Measurements from ENCODE around the gene MCM9. TPM values are rescaled to one million over a fixed set of nuclear protein-coding genes. Genes with fewer than 3 reads are reported as not detected.
A peak's percentile ranks its signal among the peaks of the same experiment; 100 is the strongest.
"Not testable (repeated sequence)": the region's sequence is repeated elsewhere in the genome, so short reads cannot be mapped to it uniquely, and the experiment has no call there.

The MCM9 gene
- total RNA-seq, 3 donors from 2014 or later (not counting 1 experiment from before 2014, with no cell fraction given) = 45.2 to 53.4 (median 52.5) TPM

DNA sequence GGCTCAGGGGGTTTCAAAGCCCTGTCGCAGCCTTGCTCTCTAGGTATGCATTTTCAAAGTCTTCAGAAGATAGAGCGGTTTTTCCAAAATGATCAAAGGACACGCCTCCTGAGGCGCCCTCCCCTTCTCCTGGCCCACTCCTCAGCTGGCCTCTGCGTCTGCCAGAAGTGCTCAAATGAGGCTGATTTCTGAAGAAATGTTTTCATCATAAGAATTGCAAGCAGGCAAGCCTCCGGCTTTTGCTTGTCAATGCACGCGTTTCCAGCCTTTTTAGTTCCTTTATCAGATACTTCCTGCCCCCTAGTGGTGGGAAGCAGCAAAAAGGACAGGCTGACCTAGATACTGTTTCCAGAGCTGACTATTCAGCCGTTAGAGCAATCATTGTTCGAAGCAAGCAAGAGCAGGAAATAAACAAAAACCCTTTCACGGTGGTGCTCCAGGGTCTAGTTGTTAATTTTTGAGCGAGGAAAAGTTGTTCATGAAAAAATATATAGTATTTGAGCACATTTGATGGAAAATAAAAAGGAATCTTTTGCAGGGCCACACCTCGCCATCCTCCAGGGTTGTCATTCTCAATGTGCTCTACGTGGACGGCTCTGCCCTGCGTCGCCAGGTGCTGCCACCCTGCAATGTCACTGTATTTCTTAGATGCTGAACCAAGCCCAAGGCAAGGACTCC is 134.4 kb downstream of the MCM9 start:
- Histone ChIP-seq H3K27ac (ENCODE audit: low read length) (no peak overlapping the region), H3K36me3 (ENCODE audit: control insufficient read depth, insufficient read depth, low read length) (no peaks in the 10 kb centered on the region), H3K27me3 (ENCODE audit: control insufficient read depth, insufficient read depth, low read length) (no peaks in the 10 kb centered on the region), H3K4me1 (ENCODE audit: control insufficient read depth, insufficient read depth, low read length) (peaks cover 18% of the 10 kb centered on the region), H3K9me3 (ENCODE audit: control insufficient read depth, insufficient read depth, low read length) (no peaks in the 10 kb centered on the region), H3K4me3 (ENCODE audit: low read length) (no peak overlapping the region)
- intact Hi-C loops (cut with micrococcal nuclease) = loop anchor here (2.0 to 10.0 kb wide), 2 partner anchors 236 to 824 kb away; no protein-coding TSS in a partner anchor
- H3K9me3 Mint-ChIP-seq = no peaks in the 10 kb centered on the region
- peaks cover 16 to 21% of the 10 kb centered on the region in 2 donors for H3K4me1 Mint-ChIP-seq
- no peaks in the 10 kb centered on the region for H3K27me3 Mint-ChIP-seq (ENCODE audit: low read depth in 2 of 2)
- no peaks in the 10 kb centered on the region for H3K36me3 Mint-ChIP-seq
- peak; percentile 93 to 97 (median 95) for ATAC-seq
- TF ChIP-seq, protein P1, sequence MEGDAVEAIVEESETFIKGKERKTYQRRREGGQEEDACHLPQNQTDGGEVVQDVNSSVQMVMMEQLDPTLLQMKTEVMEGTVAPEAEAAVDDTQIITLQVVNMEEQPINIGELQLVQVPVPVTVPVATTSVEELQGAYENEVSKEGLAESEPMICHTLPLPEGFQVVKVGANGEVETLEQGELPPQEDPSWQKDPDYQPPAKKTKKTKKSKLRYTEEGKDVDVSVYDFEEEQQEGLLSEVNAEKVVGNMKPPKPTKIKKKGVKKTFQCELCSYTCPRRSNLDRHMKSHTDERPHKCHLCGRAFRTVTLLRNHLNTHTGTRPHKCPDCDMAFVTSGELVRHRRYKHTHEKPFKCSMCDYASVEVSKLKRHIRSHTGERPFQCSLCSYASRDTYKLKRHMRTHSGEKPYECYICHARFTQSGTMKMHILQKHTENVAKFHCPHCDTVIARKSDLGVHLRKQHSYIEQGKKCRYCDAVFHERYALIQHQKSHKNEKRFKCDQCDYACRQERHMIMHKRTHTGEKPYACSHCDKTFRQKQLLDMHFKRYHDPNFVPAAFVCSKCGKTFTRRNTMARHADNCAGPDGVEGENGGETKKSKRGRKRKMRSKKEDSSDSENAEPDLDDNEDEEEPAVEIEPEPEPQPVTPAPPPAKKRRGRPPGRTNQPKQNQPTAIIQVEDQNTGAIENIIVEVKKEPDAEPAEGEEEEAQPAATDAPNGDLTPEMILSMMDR (IDR thresholded peaks at IDR 0.05) = peak; percentile 84
- H3K4me3 Mint-ChIP-seq = peak overlapping the region; percentile 71
- 33% methylated on average over 17 of the region's 17 CpGs for WGBS (ENCODE audit: insufficient coverage)
- DNase-seq = peak; percentile 60 to 92
- peak overlapping the region; percentile 51 to 57 for H3K27ac Mint-ChIP-seq

DNA sequence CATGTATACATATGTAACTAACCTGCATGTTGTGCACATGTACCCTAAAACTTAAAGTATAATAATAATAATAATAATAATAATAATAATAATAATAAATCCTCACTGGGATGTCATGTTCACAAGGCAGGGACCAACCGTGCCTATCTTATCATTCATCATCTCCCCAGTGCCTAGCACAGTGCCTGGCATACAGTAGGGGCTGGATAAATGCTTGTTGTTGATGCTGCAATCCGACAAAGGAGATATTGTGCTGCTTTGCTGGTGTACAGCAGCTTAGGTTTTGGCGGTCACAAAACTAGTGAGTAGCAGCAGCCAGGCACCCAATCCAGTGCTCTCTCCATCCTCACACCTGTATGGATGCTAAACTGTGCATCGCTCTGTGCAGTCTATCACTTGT is 135.1 kb downstream of the MCM9 start:
- WGBS (ENCODE audit: insufficient coverage) = 100% methylated on average over 3 of the region's 4 CpGs

DNA sequence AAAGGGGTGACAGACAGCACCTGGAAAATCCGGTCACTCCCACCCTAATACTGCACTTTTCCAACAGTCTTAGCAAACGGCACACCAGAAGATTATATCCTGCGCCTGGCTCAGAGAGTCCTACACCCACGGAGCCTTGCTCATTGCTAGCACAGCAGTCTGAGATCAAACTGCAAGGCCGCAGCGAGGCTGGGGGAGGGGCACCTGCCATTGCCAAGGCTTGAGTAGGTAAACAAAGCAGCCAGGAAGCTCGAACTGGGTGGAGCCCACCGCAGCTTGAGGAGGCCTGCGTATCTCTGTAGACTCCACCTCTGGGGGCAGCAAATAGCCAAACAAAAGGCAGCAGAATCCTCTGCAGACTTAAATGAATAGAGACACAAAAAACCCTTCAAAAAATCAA is 138.4 kb downstream of the MCM9 start:
- peak in 1 of 3 donors; percentile 27 for ATAC-seq

More for the DNA sequence above, 135.1 kb downstream of the MCM9 start:
- peak overlapping the region; percentile 71 for H3K4me3 Mint-ChIP-seq
- no peaks in the 10 kb centered on the region for H3K27me3 Mint-ChIP-seq (ENCODE audit: low read depth in 2 of 2)
- Histone ChIP-seq H3K4me1 (ENCODE audit: control insufficient read depth, insufficient read depth, low read length) (peaks cover 18% of the 10 kb centered on the region), H3K27me3 (ENCODE audit: control insufficient read depth, insufficient read depth, low read length) (no peaks in the 10 kb centered on the region), H3K36me3 (ENCODE audit: control insufficient read depth, insufficient read depth, low read length) (no peaks in the 10 kb centered on the region), H3K9me3 (ENCODE audit: control insufficient read depth, insufficient read depth, low read length) (no peaks in the 10 kb centered on the region), H3K4me3 (ENCODE audit: low read length) (no peak overlapping the region), H3K27ac (ENCODE audit: low read length) (no peak overlapping the region)
- no peak for DNase-seq
- intact Hi-C loops (cut with micrococcal nuclease) = loop anchor here (2.0 to 10.0 kb wide), 2 partner anchors 235 to 823 kb away; no protein-coding TSS in a partner anchor
- H3K4me1 Mint-ChIP-seq = peaks cover 16 to 21% of the 10 kb centered on the region in 2 donors
- H3K36me3 Mint-ChIP-seq = no peaks in the 10 kb centered on the region
- no peak for ATAC-seq
- H3K9me3 Mint-ChIP-seq = no peaks in the 10 kb centered on the region
- TF ChIP-seq, protein P1 (IDR thresholded peaks at IDR 0.05) = no peak
- peak overlapping the region; percentile 51 to 57 for H3K27ac Mint-ChIP-seq

DNA sequence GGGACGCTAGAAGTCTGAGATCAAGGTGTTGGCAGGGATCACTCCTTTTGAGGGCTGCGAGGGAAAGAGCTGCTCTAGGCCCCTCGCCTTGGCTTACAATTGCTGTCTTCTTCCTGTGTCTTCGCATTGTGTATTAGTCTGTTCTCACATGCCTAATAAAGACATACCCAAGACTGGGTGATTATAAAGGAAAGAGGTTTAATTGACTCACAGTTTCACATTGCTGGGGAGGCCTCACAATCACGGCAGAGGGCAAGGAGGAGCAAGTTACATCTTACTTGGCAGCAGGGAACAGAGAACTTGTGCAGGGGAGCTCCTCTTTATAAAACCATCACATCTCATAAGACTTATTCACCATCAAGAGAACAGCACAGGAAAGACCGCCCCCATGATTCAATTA is 143.5 kb downstream of the MCM9 start:
- no peaks in the 10 kb centered on the region for H3K9me3 ChIP-seq (ENCODE audit: control insufficient read depth, insufficient read depth, low read length)
- Mint-ChIP-seq H3K4me1 (peaks cover 13 to 26% of the 10 kb centered on the region in 2 donors), H3K36me3 (no peaks in the 10 kb centered on the region), H3K27me3 (ENCODE audit: low read depth in 2 of 2) (no peaks in the 10 kb centered on the region), H3K27ac (peak overlapping the region; percentile 25 to 41), H3K4me3 (no peak overlapping the region), H3K9me3 (no peaks in the 10 kb centered on the region)
- no peak overlapping the region for H3K4me3 ChIP-seq (ENCODE audit: low read length)
- H3K27ac ChIP-seq (ENCODE audit: low read length) = no peak overlapping the region
- ATAC-seq (no peak), DNase-seq (no peak)
- H3K27me3 ChIP-seq (ENCODE audit: control insufficient read depth, insufficient read depth, low read length) = no peaks in the 10 kb centered on the region
- peaks cover 13% of the 10 kb centered on the region for H3K4me1 ChIP-seq (ENCODE audit: control insufficient read depth, insufficient read depth, low read length)
- TF ChIP-seq, protein P1 (IDR thresholded peaks at IDR 0.05) = no peak
- WGBS (ENCODE audit: insufficient coverage) = 76% methylated on average over 5 of the region's 6 CpGs
- intact Hi-C loops (cut with micrococcal nuclease) = no loop called here
- H3K36me3 ChIP-seq (ENCODE audit: control insufficient read depth, insufficient read depth, low read length) = no peaks in the 10 kb centered on the region

More for the DNA sequence above, 138.4 kb downstream of the MCM9 start:
- peak; percentile 24 to 83 for DNase-seq
- Mint-ChIP-seq H3K27ac (peak overlapping the region; percentile 61 to 69), H3K4me1 (peaks cover 21 to 24% of the 10 kb centered on the region in 2 donors), H3K4me3 (peak overlapping the region; percentile 79)
- H3K36me3 ChIP-seq (ENCODE audit: control insufficient read depth, insufficient read depth, low read length); H3K9me3 ChIP-seq (ENCODE audit: control insufficient read depth, insufficient read depth, low read length); intact Hi-C loops (cut with micrococcal nuclease); H3K4me3 ChIP-seq (ENCODE audit: low read length); H3K27me3 ChIP-seq (ENCODE audit: control insufficient read depth, insufficient read depth, low read length); H3K9me3 Mint-ChIP-seq; H3K36me3 Mint-ChIP-seq; H3K27me3 Mint-ChIP-seq (ENCODE audit: low read depth in 2 of 2): not testable (repeated sequence)
- WGBS (ENCODE audit: insufficient coverage) = 50% methylated on average over 9 of the region's 9 CpGs
- Histone ChIP-seq H3K4me1 (ENCODE audit: control insufficient read depth, insufficient read depth, low read length) (peaks cover 18% of the 10 kb centered on the region), H3K27ac (ENCODE audit: low read length) (peak overlapping the region; percentile 42)

Measured in natural killer cell (primary cell).